Measurements from ENCODE around the gene CARD11. TPM values are rescaled to one million over a fixed set of nuclear protein-coding genes. Genes with fewer than 3 reads are reported as not detected.
A peak's percentile ranks its signal among the peaks of the same experiment; 100 is the strongest.
"Not testable (repeated sequence)": the region's sequence is repeated elsewhere in the genome, so short reads cannot be mapped to it uniquely, and the experiment has no call there.

The CARD11 gene
- total RNA-seq, 3 donors from 2014 or later: 0.80 to 2.9 (median 2.0) TPM

DNA sequence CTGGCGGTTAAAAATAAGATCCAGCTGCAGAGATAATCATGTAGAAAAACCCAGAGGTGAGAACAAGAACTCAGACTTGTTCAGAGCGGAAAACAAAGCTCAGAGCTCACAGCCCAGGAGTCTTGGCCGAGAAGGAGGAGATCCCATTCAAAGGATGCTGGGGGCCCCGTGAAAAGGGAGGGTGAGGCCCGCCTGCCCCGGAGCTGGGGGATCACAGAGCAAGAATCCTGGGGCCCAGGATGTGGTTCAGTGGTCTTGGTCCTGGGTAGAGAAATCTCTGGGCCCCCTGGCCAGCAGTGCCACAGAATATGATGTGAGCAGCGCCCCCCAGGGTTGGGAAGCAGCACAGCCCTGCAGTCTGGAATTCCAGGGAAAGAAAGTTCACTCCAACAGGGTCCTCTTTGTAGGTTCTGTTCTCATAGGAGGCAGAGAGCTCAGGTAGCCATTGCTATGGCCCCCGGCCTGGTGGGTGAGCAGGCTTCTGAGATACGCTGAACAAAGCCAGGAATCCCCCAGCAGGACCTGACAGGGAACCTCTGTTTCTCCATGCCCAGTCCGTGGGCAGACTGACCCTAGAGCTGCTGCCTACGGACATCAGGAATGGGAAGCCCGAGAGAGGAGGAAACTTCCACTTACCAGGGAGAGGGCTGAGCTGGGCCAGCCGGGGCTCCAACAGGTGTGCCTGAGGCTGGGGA is 121.9 kb downstream of the CARD11 start:
- H3K4me3 ChIP-seq: peak overlapping the region in 1 of 3 donors; percentile 1
- no peaks in the 10 kb centered on the region for H3K9me3 ChIP-seq
- H3K27ac ChIP-seq: no peak overlapping the region
- H3K36me3 ChIP-seq: no peaks in the 10 kb centered on the region
- TF ChIP-seq, protein P1, sequence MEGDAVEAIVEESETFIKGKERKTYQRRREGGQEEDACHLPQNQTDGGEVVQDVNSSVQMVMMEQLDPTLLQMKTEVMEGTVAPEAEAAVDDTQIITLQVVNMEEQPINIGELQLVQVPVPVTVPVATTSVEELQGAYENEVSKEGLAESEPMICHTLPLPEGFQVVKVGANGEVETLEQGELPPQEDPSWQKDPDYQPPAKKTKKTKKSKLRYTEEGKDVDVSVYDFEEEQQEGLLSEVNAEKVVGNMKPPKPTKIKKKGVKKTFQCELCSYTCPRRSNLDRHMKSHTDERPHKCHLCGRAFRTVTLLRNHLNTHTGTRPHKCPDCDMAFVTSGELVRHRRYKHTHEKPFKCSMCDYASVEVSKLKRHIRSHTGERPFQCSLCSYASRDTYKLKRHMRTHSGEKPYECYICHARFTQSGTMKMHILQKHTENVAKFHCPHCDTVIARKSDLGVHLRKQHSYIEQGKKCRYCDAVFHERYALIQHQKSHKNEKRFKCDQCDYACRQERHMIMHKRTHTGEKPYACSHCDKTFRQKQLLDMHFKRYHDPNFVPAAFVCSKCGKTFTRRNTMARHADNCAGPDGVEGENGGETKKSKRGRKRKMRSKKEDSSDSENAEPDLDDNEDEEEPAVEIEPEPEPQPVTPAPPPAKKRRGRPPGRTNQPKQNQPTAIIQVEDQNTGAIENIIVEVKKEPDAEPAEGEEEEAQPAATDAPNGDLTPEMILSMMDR (IDR thresholded peaks at IDR 0.05): no peak
- TF ChIP-seq POLR2A (IDR thresholded peaks at IDR 0.05) (no peak), POLR2AphosphoS5 (IDR thresholded peaks at IDR 0.05) (no peak)
- intact Hi-C loops (cut with DNase I; ENCODE audit: low total_unique reads): no loop called here
- DNase-seq (ENCODE audit: low spot score in 2 of 2): no peak
- H3K4me1 ChIP-seq: no peaks in the 10 kb centered on the region
- peaks cover 0 to 19% of the 10 kb centered on the region in 2 donors for H3K27me3 ChIP-seq

GRCh38 chr7:2920956-2921652 is 122.6 kb downstream of the CARD11 start:
- DNase-seq (ENCODE audit: low spot score in 2 of 2): no peak
- Histone ChIP-seq H3K36me3 (no peaks in the 10 kb centered on the region), H3K9me3 (no peaks in the 10 kb centered on the region), H3K4me1 (no peaks in the 10 kb centered on the region), H3K27me3 (peaks cover 0 to 19% of the 10 kb centered on the region in 2 donors), H3K4me3 (peak overlapping the region in 2 of 3 donors; percentile 1), H3K27ac (no peak overlapping the region)
- TF ChIP-seq, protein P1 (IDR thresholded peaks at IDR 0.05): no peak
- no peak for TF ChIP-seq POLR2A (IDR thresholded peaks at IDR 0.05)
- no peak for TF ChIP-seq POLR2AphosphoS5 (IDR thresholded peaks at IDR 0.05)
- intact Hi-C loops (cut with DNase I; ENCODE audit: low total_unique reads): no loop called here

- H3K36me3 ChIP-seq; H3K4me3 ChIP-seq; DNase-seq (ENCODE audit: low spot score in 2 of 2); H3K4me1 ChIP-seq; intact Hi-C loops (cut with DNase I; ENCODE audit: low total_unique reads); H3K9me3 ChIP-seq; H3K27ac ChIP-seq: not testable (repeated sequence)
- H3K27me3 ChIP-seq: peaks cover 0 to 19% of the 10 kb centered on the region in 2 donors
Measured at GRCh38 chr7:2920480-2920879, 123.2 kb downstream of the CARD11 start.

GRCh38 chr7:2920041-2920440 is 123.6 kb downstream of the CARD11 start:
- intact Hi-C loops (cut with DNase I; ENCODE audit: low total_unique reads): no loop called here
- TF ChIP-seq POLR2A (IDR thresholded peaks at IDR 0.05) (no peak), POLR2AphosphoS5 (IDR thresholded peaks at IDR 0.05) (no peak)
- TF ChIP-seq, protein P1 (IDR thresholded peaks at IDR 0.05): no peak
- no peak for DNase-seq (ENCODE audit: low spot score in 2 of 2)
- Histone ChIP-seq H3K27me3 (peaks cover 0 to 19% of the 10 kb centered on the region in 2 donors), H3K36me3 (no peaks in the 10 kb centered on the region), H3K27ac (no peak overlapping the region), H3K4me1 (no peaks in the 10 kb centered on the region), H3K9me3 (no peaks in the 10 kb centered on the region), H3K4me3 (no peak overlapping the region)

GRCh38 chr7:2919256-2919655 is 124.4 kb downstream of the CARD11 start:
- intact Hi-C loops (cut with DNase I; ENCODE audit: low total_unique reads): no loop called here
- no peaks in the 10 kb centered on the region for H3K4me1 ChIP-seq
- no peak for TF ChIP-seq POLR2A (IDR thresholded peaks at IDR 0.05)
- TF ChIP-seq, protein P1 (IDR thresholded peaks at IDR 0.05): no peak
- TF ChIP-seq POLR2AphosphoS5 (IDR thresholded peaks at IDR 0.05): no peak
- H3K4me3 ChIP-seq: no peak overlapping the region
- H3K36me3 ChIP-seq: no peaks in the 10 kb centered on the region
- H3K9me3 ChIP-seq: no peaks in the 10 kb centered on the region
- peaks cover 0 to 15% of the 10 kb centered on the region in 2 donors for H3K27me3 ChIP-seq
- H3K27ac ChIP-seq: no peak overlapping the region
- DNase-seq (ENCODE audit: low spot score in 2 of 2): no peak
